ENCODE data around the gene TBK1.

DNA sequence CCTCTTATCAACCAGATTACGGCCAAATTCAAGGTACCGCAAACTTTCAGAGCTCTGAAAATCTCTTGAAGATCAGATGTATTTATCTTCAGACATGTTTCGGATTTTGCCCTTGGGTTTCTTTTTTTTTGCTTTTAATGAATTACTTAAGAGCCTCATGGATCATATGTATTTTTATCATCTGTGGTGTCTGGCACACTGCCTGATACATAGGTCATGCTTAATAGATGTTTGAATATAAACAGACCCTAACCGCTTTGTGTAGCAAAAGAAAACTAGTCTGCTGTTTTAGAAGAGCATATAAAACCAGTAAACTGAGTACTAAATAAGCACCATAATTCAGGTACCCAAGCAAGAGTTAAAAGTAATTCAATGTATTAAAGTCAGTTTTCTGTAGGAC is 20.1 kb upstream of the TBK1 start:
- no peak for TF ChIP-seq POLR2A (IDR thresholded peaks at IDR 0.05; ENCODE audit: low read depth, low read length)
- no peak for TF ChIP-seq POLR2AphosphoS5 (IDR thresholded peaks at IDR 0.05; ENCODE audit: low read depth, low read length)
- no peak for TF ChIP-seq TAF1 (IDR thresholded peaks at IDR 0.05; ENCODE audit: borderline replicate concordance, low read depth, low read length)

Data from GM12892 (cell line).